HG02588 (cell line): ENCODE results near the gene TUNAR.

Source experiments
- ATAC-seq: cut with Tn5 transposase; IDR thresholded peaks from one replicate; pipeline ENCODE4 v1.9.1; 2021; ENCODE audit warnings: mild to moderate bottlenecking, moderate library complexity; ENCODE audit not compliant: unreplicated experiment

TUNAR gene

DNA sequence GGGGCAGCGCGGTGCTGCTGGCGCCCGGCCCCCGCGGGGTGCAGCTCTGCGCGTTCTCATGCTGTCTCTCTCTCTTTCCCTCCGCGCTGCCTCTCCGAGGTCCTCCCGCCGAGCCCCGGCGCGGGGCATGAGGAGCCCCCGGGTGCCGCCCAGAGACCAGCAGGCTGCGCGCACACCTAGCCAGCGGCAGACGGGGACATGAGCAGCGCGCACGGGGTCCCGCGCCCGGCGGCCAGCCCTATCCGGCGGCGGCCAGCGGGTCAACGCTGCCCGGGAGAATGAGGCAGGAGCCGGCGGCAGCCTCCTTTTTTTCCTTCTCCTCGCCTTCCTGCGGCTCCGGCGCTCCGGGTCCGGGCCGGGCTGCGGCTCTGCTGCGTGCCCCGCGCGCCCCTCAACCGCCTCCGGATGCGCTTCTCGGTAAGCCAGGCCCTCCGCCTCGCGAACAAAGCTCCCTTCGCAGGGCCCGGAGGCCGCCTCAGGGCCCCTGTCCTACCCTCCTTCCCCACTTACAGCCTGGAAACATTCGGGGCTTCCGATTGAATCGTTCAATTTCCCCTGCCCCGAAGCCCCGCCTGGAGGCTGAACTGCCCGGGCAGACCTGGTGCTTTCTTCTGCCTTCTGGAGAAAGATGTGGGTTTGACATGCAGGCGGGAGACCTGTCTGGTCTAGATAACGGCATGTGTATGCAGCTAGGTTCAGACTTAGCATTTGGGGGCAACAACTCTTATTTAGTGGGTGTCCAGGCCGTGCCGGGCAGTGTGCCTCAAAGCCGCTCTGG lies at the start of gene TUNAR:
Gene TUNAR (plus strand): TSS at position 72 of the 778 bp plus-strand sequence.
- no peak for ATAC-seq

DNA sequence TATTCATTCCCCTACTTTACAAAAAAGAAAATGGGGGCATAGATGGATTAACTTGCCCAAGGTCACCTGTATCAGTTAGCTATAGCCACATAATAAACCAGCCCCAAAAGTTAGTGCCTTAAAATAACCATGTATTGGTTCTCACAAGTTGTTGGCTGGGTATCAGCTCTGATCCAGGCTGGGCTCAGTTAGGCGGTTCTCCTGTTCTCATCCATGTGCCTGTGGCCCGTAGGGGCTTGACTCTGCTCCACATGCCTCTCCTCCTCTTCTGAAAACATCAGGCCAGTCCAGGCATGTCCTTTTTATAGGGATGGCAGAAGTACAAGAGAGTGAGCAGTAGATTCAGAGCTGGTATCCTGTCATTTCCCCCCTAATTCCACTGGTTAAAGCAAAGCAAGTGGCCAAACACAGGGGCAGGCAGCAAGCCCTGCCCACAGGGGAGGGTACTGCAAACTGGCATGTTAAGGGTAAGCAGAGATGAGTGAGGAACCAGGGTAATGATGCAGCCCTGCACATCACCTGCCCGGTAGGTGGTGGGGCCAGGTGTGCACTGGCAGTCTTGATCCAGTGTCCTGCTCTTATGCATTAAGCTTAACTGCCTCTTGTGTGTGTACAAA lies 47.9 kb upstream of the TUNAR start:
- ATAC-seq, result no peak

DNA sequence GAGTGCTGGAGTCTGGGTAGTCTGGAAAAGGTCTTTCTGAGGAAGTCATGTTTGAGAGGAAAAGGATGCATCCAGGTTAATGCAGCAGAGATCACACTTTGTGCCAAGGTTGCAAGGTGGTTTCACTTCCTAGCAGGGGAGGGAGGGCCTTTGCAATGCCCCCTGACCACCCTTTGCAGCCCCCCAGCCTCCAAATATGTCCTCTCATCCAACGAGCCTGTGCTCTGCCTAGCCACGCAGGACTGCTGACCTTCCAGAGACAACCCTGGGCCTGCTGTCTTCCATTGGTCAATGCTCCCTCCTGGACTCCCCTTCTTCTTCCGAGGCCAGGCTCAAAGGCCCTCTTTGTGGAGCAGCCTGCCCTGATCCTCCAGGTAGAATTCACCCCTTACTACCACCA lies 47.3 kb upstream of the TUNAR start:
- no peak for ATAC-seq

DNA sequence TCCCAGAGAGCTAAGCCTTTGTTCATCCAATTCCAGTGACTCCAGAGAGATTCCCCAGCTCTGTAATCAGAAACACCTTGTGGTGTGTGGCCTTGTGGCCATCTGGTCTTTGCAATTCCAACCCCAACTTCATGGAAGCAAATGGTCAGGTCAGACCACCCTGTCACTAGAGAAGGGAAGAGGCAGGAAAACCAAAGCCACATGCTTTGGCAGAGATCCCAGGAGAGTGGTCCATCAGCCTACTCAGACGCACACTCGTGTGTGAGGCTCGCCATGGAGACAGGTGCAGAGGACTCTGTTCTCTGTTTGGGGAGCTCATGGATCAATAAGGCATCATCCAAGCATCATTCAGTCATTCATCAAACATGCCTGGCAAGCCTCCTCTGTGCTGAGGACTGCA lies 46.2 kb upstream of the TUNAR start:
- no peak for ATAC-seq

DNA sequence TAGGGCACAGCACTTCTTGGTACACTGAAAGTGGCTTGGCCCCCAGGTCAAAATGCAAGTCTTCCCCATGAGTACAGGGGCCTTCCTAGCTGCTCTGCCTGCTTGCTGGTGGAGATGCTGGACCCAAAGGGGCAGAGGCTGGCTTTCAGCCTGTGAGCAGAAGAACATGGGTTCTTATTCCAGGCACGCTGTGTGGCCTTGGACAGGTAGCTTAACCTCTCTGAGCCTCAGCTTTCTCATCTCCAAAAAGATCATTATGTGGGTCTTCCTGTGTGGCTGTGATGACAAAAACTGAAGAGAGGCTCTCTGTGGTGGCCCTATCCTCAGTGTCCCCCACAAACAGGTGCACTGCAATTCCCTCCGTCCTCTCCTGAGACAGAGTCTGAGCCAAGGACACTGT lies 45.6 kb upstream of the TUNAR start:
- ATAC-seq, result no peak

DNA sequence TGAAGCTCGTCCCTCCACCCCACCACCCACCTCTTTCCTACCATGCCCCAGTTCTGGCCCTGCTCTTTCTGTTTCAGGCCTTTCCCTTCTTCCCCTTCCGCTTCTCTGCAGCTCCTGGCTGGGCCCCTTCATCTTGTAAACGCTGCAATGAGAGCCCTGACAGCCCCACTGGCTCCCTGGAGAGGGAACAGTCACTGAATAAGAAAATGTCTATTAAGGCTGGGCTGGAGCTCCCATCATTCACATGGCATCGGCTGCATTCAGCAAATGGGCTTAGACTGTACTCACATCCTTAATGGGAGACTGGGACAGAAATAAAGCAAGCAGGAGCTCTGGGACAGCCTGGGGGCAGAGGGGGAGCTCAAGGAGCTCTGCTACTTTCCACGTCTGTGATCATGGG lies 45.2 kb upstream of the TUNAR start:
- ATAC-seq, result no peak

DNA sequence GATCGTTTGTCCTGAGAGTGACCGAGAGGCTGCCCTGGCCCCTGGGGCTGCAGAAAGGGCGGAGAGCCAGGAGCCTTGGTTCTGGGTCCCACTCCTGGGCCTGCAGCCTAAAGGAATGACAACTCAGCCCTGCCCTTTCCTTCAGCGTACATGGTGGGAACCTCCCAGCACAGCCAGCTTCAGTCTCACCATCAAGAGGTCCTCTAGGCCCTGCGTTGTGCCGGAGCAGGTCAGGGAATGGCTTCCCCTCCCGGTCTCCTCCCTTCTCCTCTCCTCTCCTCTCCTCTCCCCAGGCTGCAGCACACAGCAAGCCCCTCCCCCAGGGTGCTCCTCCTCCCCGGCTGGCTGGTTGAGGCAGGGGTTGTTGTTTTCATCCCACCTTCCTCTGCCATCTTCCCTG lies 44.6 kb upstream of the TUNAR start:
- no peak for ATAC-seq

DNA sequence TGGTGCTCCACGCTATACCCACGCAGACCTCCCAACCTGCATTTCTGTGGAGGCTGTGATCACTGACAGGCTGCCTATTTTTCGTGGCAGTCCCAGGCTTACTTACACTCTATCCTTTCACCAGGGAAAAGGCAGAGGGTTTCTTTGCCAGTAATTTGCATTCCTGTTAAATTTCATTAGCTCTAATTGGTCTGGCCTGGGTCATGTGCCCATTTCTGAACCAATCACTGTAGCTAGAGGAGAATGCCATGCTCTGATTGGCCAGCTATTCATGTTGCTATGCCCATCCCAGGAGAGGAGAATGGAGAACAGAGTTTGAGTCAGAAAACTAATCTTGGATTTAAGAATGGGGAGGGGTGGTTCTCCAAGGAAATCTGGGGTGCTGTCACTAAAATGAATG lies 43.2 kb upstream of the TUNAR start:
- ATAC-seq, result no peak

DNA sequence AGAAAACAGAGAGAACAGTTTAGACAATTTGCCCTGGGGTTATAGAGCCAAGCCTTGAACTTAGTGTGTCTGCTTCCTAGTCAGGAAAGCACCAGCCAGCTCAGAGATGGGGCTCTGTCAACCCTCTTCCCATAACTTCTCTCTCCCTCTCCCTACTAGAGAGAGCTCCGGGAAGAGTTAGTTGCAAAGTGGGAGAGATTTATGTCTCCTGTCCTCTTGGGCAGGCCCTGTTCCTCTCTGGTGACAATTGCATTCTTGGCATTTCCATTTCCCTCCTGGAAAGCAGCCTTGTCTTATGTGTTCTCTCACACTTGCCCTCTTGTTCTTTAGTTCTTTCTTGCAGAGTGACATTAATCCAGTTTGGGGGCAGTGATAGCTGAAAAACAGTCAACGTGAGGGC lies 42.1 kb upstream of the TUNAR start:
- ATAC-seq, result no peak

DNA sequence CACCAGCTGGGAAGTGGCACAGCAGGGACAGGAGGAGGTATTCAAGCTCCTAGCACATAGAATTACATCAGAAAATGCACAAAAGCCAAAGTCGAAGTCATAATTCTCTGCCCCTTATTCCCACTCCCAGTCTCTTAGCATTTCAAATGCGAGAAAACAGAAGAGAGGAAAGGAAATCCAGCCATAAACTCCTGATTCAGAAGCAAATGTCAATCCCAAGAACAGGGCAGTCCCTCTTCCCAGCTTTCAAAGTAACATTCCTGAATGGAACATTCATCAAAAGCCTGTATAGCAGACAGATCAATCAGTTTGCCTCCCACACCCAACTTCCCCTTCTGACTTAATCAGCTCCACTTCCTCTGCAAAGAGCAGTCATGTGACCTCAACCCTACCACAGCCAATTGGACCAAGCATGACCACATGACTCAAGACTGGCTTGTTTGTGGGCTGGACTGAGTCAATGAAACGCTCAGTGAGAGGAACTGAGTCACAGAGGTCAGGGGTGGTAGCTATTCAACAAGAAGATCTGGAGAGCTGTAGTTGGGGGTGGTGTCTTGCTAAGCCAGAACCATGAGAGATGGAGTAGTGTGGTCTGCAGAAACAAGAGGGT lies 41.4 kb upstream of the TUNAR start:
- ATAC-seq, result no peak

DNA sequence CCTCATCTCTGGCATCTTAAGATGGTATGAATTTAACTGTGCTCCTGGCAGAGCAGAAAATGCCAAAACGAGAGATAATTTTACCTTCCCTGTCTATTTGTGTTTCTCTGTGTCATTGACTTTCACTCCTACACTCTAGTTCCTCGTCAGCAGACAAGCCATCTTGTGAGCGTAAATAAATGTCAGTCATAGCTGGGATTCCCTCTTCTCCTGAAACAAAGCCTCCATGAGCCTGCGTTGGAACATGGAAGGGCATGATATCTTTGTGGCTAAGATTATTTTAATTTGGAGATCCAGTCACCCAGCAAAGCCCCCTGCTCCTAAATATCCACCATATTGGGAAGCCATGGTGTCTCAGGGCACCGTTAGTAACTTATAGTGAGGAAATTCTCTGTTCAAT lies 37.8 kb upstream of the TUNAR start:
- no peak for ATAC-seq

DNA sequence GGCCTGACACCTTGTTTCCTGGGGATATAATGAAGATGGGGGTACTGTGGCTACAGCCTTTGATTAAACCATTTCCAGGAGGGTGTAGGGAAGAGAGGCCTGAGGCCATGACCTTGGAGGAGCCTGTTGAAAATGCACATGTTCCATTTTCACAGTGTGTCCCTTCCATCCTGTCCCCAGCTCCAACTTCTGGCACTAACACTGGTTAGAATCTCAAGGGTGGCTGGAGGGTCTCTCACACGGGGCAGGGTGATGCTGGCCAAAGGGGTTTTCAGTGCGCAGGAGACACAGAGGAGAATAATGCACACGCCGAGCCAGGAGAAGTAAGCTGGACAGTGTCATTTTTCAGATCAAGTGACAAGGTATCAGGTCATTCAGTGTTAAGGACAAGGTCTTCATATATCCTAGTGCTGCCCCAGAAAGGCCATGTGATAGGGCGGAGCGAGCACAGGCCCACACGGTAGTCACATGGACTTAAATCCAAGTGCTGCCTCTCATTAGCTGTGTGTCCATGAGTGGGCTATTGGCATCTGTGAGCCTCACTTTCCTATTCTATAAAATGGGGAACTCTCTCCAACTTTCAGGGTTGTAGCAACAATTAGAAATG lies 36.4 kb upstream of the TUNAR start:
- ATAC-seq, result no peak

DNA sequence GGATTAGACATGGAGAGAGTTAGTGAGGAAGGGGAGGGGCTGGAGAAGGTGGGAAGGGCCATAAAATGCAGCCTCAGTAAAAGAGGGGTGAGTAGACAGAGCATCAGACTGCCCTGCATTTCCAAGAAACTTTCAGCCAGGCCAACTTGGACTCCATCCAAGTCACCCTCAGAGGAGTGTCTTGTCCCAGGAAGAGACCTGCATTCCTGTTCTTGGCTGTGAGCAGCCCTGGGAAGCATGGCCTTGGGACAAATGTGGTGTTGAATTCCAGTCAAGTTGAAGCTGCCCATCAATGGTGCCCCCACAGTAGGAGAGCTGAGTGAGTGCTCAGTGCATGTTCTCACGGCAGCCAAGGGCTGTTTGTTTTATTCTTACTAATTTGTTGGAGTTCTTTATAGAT lies 35.0 kb upstream of the TUNAR start:
- no peak for ATAC-seq

DNA sequence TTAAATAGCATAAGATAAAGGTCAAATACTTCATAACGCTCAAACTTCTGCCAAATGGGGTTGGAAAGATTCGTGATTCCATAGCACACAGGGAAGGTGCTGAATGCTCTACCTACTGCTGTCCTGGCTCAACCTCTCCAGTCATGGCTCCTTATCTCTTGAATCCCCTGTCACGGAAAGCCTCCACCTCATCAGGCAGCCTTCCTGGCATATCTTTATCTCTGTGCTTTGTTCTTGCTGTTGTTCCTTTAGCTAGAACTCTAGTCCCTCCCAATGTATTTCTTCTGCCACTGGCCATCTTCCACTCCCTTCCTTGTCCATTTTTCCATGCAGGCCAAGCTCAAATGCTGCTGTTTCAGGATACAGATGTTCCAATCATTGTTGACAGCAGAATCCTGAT lies 26.9 kb upstream of the TUNAR start:
- ATAC-seq, result no peak

DNA sequence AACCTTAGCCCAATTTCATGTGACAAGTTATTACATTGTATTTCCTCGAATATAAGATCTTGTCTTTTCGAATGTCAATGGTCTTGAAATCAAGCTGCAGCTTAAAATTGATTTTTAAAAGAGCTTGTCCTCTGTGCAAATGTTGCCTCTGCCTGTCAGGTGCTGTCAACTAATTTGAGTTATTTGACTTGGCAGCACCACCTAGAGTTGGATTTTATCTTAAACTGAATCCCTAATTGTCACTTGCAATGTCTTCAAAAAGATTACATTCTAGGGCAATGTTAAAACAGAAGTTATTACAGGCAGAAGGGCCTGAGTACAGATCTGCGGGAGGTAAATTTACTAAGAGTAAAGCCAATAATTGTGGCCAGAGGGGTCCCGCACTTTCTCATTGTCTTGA lies 26.2 kb upstream of the TUNAR start:
- ATAC-seq, result no peak

DNA sequence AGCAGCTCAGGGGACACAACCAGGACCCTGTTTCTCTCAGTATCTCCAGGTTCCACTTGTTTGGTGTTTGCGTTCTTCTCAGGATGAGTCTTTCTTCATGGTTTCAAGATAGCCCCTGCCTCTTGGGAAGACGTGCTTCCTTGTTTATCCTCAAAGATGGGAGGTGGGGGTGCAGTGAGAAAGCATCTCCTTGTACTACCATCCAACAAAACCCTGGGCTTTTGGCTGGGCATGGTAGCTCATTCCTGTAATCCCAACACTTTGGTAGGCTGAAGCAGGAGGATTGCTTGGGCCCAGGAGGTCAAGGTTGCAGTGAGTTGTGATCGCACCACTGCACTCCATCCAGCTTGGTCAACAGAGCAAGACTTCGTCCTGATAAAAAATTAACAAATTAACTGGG lies 21.0 kb upstream of the TUNAR start:
- ATAC-seq, result no peak

DNA sequence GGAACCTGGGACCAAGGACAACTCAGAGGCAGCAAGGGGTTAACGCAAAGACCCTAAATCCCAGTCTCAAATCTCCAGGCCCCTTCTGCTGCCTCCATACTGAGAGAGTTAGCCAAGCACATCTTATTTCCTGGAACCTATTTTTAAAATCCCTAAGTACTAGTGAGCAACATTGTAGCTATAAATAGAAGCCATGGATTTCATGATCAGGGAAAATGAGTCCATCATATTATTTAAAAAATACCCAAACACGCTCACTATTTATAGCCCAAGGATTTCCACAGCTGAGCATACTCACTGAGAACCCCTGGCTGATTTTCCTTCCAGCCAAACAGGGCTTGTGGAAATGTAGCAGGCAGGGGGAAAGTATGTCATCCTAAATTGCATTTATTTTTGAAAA lies 19.4 kb upstream of the TUNAR start:
- ATAC-seq, result no peak

DNA sequence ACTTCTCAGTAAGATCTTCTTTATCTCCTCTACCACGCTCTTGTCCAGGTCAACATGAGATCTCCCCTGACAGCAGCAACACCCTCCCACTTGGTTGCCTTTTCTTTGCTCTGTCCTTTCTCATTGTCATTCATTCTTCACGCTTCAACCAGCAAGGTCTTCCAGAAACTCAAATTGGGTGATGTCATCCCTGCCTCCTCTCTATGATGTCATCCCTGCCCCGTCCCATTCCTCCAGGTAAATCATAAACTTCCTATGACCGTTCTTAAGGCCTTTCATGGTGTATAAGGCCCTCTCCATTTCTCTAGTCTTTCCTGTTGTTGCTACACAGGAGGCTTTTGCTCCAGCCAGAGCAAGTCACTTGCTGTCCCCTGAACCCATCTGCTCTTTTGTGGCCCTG lies 17.7 kb upstream of the TUNAR start:
- no peak for ATAC-seq

DNA sequence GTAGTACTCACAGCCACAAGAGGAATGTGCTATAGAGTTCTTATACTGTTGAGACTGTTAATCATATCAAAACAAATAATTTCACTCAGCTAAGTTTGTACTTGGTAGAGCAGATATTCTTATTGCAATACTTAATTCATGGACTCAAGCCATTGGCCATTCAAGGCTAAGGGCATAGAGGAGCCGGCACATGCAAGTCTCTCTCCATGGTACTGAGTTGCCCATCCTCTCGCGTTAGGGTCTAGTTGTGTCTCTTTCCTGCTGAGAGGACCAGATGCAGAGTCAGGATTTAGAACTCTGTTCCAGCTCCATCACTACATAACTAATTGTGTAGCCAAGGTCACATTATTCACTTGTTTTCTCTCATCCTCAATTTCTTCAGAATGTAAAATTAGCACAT lies 14.4 kb upstream of the TUNAR start:
- ATAC-seq, result no peak

DNA sequence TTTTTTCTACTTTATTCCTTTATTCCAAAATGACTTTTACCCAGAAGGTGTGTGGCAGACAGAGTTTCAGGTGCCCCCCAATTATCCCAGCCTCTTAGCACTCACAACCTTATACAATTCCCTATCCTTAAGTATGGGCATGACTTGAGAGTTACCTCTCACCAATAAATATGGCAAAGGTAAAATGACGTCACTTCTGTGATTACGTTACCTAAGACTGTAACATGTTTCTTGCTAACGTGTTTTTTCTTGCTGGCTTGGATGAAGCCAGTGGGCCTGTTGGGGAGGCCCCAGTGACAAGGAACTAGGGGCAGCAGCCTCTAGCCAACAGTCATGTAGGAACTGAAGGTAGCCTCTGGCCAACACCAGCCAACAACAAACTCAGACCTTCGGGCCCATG lies 13.3 kb upstream of the TUNAR start:
- ATAC-seq, result no peak

DNA sequence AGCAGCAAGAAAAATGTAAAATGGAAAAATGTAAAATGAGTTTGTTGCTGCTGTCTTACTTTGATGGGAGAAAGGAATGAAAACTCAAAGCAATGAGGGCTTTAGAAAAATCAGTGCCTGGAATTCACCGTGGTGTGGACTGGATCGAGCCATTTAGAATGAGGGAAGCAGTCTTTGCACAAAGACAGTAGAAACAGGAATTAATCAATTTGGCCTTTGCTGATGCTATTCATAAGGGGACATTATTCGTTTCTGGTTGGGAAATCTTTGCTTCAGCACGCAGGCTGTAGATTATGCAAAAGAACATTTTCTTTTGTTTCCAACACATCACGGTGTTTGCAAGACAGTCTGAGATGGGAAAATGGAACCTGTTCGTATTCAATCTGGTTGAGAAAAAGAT lies 6.9 kb upstream of the TUNAR start:
- no peak for ATAC-seq

DNA sequence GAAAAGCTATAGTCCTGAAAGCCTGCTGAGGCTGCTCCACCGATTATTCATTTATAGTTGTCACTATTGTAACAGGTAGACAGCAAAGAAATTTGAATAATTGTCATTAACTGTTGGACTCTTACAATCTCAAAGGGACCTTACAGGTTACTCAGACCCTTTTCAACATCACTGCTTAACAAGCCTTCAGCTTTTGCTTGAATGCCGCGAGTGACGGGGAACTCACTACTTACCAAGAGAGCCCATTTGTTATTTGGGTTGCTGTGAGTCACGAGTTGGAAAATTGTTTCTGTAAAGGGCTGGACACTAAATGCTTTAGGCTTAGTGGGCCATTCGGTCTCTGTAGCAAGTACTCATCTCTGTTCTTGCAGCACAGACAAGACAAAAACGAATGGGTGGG lies 5.9 kb upstream of the TUNAR start:
- no peak for ATAC-seq
